H1 (cell line): ENCODE results near the gene DSTN. TPM values are rescaled to one million over a fixed set of nuclear protein-coding genes. Genes with fewer than 3 reads are reported as not detected.

Source experiments
- ASH2L ChIP-seq: fragments of 200-600, 300-600 bp; sonication (generic); IDR thresholded peaks from one replicate; pipeline ENCODE4 v1.7.1; 2017; ENCODE audit warnings: low read length
- ATF2 ChIP-seq: IDR thresholded peaks from 2 replicates; pipeline ENCODE4 v1.6.1; 2012; ENCODE audit warnings: low read length, inconsistent platforms
- CTCF ChIP-seq, 3 experiments: IDR thresholded peaks; 1 replicate in 2 of 3; 2 replicates in 1 of 3; pipeline versions ENCODE4 v1.5.1 to v1.6.1; 2011; ENCODE audit warnings: low read length in 3 of 3, mild to moderate bottlenecking in 3 of 3, inconsistent platforms in 2 of 3, low read depth in 1 of 3, moderate library complexity in 1 of 3; ENCODE audit not compliant: insufficient read depth in 1 of 3; ENCODE audit errors: control extremely low read depth in 1 of 3
- E2F6 ChIP-seq: IDR thresholded peaks from 2 replicates; pipeline ENCODE4 v1.6.1; 2012; ENCODE audit warnings: inconsistent platforms
- EGR1 ChIP-seq: IDR thresholded peaks from 2 replicates; pipeline ENCODE4 v1.6.1; 2011; ENCODE audit warnings: low read depth, low read length, borderline replicate concordance
- FOSL1 ChIP-seq: IDR thresholded peaks from 2 replicates; pipeline ENCODE4 v1.6.1; 2011; ENCODE audit warnings: mild to moderate bottlenecking, low read depth, low read length, moderate library complexity; ENCODE audit not compliant: insufficient read depth
- GABPA ChIP-seq: IDR thresholded peaks from 2 replicates; pipeline ENCODE4 v1.6.1; 2011; ENCODE audit warnings: mild to moderate bottlenecking, low read length, moderate library complexity, borderline replicate concordance; ENCODE audit not compliant: insufficient read depth
- JUND ChIP-seq: IDR thresholded peaks from 2 replicates; pipeline ENCODE4 v1.6.1; 2011; ENCODE audit warnings: mild to moderate bottlenecking, improper control_type of control experiment, low read length
- KDM4A ChIP-seq: IDR thresholded peaks from one replicate; pipeline ENCODE4 v1.7.1; 2012; ENCODE audit warnings: low read depth, mild to moderate bottlenecking, moderate library complexity, low read length, inconsistent platforms; ENCODE audit not compliant: severe bottlenecking
- MAX ChIP-seq: IDR thresholded peaks from 2 replicates; pipeline ENCODE4 v1.6.1; 2012; ENCODE audit warnings: inconsistent platforms
- PHF8 ChIP-seq: fragments of 200-600 bp; sonication (generic); conservative IDR thresholded peaks from 2 replicates; pipeline ENCODE4 v1.7.1; 2012; ENCODE audit warnings: low read depth, mild to moderate bottlenecking, inconsistent platforms, low read length, moderate library complexity
- POLR2AphosphoS5 ChIP-seq: IDR thresholded peaks from 2 replicates; pipeline ENCODE4 v1.6.1; 2011; ENCODE audit warnings: low read depth, low read length
- RNF2 ChIP-seq: fragments of 200-900, 300-1000 bp; sonication (generic); IDR thresholded peaks from 2 replicates; pipeline ENCODE4 v1.7.1; 2016; ENCODE audit warnings: borderline replicate concordance, low read depth, mild to moderate bottlenecking, antibody characterized with exemption, low read length; ENCODE audit not compliant: poor library complexity, severe bottlenecking; ENCODE audit errors: missing control alignments
- TAF1 ChIP-seq: IDR thresholded peaks from 2 replicates; pipeline ENCODE4 v1.6.1; 2011; ENCODE audit warnings: mild to moderate bottlenecking, low read depth, low read length
- TAF7 ChIP-seq: optimal IDR thresholded peaks from 2 replicates; pipeline ENCODE3; 2011; ENCODE audit warnings: low read depth, mild to moderate bottlenecking, inconsistent platforms, low read length, moderate library complexity, borderline replicate concordance
- TBP ChIP-seq: IDR thresholded peaks from 2 replicates; pipeline ENCODE4 v1.6.1; 2011; ENCODE audit warnings: low read depth, low read length, improper control_type of control experiment
- TCF12 ChIP-seq: IDR thresholded peaks from 2 replicates; pipeline ENCODE4 v1.6.1; 2011; ENCODE audit warnings: low read depth, mild to moderate bottlenecking, low read length
- polyA plus RNA-seq, 7 experiments: library from polyadenylated mRNA; depleted of rRNA in 3 of 7; stranded (reverse) in 5 of 7; unstranded in 2 of 7; fragments of >200 nt in 5 of 7; fragments of 200-250 nt in 2 of 7; gene quantifications; 1 replicate in 5 of 7; 2 replicates in 1 of 7; 4 replicates in 1 of 7; pipeline versions ENCODE4 v1.2.1 to v1.2.3, GENCODE V29; 2011 to 2013; ENCODE audit warnings: missing spikeins in 2 of 7, mixed read lengths in 2 of 7
- total RNA-seq: library from RNA; stranded (reverse); fragmentation: NEBNext Ultra II Directional; extraction: Animal tissue kit (Norgen Biotek cat#: 25700); gene quantifications from 2 replicates; pipeline ENCODE4 v1.2.1, GENCODE V29; 2021

The DSTN gene
- total and polyA plus RNA-seq, 2 of the 8 experiments (the other 6 are each of a cell fraction or from before 2014, with no cell fraction given) = 43.3 to 208 TPM

GRCh38 chr20:17530716-17531664, 38.9 kb upstream of the DSTN start, which contains the start of gene BFSP1 (continued):
- TF ChIP-seq TCF12 (no peak), JUND (peak; percentile 49), PHF8 (peak; percentile 46; the same call in 1 of the 2 replicates), CTCF (IDR thresholded peaks at IDR 0.05; ENCODE audit: control extremely low read depth in 1 of 3, insufficient read depth in 1 of 3, low read depth in 1 of 3, low read length in 3 of 3) (no peak), MAX (peak; percentile 58), KDM4A (peak; percentile 27), FOSL1 (no peak), ATF2 (peak; percentile 62; the same call in 1 of the 2 replicates), TAF7 (peak; percentile 64), POLR2AphosphoS5 (peak; percentile 60), E2F6 (peak; percentile 76; the same call in 1 of the 2 replicates), ASH2L (peak; percentile 33), TBP (peak; percentile 57), GABPA (no peak), RNF2 (no peak), EGR1 (no peak; the same call in 1 of the 2 replicates), TAF1 (peak; percentile 68)
